AG20443 (cell line): ENCODE results near the gene CEP44.
"Not testable (repeated sequence)": the region's sequence is repeated elsewhere in the genome, so short reads cannot be mapped to it uniquely, and the experiment has no call there.

ENCODE experiments used
- DNase-seq: peaks from one replicate; pipeline ENCODE4 v3.0.0; 2012; ENCODE audit warnings: low spot score, mixed read lengths

The CEP44 gene

DNA sequence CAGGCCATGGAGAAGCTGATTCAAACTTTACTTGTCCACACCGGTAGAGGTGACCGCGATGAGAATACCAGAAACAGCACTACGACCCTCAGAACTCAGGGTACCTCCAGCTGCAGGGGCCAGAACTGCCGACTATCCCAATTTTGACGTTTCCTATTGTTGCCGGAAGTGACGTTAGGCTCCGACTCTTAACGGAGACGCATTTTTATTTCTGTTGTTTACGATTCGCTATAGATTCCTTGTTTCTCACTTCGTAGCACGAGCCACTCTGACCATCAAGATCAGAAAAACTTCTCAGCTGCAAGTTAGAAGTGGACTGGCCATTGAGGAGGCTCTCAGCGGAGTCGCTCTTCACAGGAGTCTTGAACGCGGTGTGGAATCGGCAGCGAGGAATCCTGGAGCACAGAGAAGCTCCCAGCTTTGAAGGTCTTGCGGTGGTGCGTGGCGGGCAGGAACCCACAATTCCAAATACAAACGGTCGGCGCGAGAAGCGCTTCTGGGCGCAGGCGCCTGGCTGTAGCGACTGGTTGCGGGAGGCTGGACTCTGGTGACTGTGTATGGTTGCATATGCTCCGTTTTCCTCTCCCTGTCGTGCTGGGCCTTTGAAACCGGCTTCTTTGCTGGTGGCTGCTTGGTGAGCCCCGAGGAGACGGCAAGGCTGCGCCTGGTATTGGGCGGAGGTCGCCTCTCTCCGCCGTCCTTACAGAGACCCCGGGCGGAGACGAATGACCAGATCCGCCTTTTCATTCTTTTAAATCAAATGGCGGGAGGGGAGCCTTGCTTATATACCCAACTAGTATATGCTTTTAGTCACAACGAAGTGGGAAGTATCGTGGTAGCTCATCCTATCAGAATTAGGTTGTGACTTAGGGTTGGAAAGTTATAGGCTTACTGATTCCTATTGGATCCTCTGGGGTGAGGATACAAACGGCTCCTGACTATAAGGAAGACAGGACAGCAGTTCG is at the start of gene CEP44, which contains the start of gene FBXO8:
Gene CEP44 (plus strand): TSS at position 405 of the 965 bp plus-strand sequence. CDS start 15,211 bp downstream, outside the sequence.
Gene FBXO8 (minus strand): TSS at position 161 of the 965 bp plus-strand sequence. CDS start 20,575 bp downstream, outside the sequence.
- peak; percentile 79 for DNase-seq

- DNase-seq = no peak
These were observed 47.4 kb upstream of the CEP44 start for GRCh38 chr4:174236359-174236758.

- DNase-seq = no peak
These were observed 42.5 kb upstream of the CEP44 start for GRCh38 chr4:174241162-174241561.

- peak; percentile 7 for DNase-seq
These were observed 39.3 kb upstream of the CEP44 start for GRCh38 chr4:174244441-174244840.

DNA sequence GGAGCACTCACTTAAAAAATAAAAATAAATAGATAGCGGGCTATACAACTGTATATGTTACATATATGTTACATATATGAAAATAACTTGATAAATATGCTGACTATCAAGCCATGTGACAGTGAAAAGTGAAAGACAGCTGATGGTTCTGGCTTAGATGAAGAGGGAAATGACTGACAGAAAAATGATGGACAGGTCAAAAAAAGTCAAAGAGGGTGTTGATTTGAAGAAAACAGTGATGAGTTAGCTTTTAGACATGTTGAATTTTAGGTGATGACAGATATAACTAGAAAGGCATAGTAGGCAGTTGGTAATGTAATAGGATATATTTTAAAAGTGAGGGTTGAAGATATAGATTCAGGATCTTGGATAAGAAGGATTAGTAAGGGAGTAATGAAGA is 38.0 kb upstream of the CEP44 start:
- no peak for DNase-seq

DNA sequence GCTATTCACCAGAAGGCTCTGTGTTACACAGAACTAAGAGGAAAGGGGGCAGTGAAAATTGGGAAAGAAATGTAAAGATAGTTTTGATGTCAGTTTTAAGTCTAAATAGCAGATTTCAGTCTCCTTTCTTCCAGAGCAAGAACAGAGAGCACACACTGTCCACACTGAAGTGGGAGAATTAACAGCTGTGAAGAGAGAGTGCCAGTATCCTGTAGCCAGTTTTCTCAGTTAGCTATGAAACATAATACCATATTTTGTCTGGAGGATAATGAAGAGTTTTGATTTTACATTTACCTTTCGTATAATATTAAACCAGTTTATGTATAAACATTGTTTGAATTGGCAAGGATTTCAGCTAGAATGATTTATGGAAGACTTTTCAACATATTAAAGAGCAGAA is 35.3 kb upstream of the CEP44 start:
- no peak for DNase-seq

GRCh38 chr4:174252412-174252811 is 31.3 kb upstream of the CEP44 start:
- DNase-seq = no peak

DNA sequence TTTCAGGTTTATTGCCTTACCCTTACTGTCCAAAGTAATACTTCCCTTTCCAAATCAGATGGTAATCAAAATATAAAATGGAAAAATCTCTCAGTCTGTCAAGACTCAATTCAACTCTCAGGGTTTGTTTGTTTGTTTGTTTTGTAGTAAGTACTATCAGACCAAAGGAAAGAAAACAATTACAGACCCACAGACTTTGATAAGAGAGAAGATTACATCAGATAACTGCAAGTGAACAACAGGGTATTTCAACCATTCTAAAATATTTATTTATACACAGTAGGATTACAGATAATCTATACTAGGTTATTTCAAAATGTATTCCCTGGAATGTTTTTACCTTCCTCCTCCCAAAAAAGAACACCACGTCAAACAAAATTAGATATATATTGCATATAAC is 29.1 kb upstream of the CEP44 start:
- DNase-seq = no peak

DNA sequence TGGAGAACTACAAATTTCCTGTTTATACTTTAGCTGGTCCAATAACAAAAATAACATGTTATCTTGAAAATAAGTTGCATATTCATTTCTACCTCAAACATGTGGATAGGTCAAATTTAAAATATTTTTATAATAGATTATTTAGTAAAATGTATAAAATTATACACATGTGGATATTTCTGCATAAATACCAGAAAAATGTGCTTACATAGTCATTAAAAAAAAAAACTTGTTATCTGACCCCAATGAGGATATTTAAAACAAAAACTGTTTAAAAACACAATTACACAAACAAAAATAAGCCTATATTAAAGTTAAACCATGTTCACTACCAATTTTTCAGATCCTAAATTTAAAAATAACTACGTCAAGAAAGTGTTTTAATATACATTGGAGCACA is 28.3 kb upstream of the CEP44 start:
- no peak for DNase-seq

DNA sequence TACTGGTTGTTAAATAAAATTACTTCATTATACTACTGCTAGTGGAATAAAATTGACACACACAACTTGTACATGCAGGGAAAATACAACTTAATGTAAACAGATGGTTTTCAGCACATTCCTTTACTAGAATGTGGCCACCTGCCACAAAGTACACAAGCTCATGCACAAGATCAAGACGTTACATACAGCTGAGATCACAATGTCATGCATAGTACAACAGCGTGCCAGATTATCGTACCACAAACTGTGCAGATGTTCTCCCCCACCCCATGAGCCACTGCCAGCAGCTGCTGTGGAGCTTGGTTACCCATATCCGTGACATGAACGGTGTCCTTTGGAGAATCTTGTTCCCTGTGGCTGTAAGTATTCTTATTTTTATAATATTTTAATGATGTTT is 27.9 kb upstream of the CEP44 start:
- no peak for DNase-seq

- DNase-seq = peak; percentile 14
These were observed 27.4 kb upstream of the CEP44 start for GRCh38 chr4:174256277-174256713.

DNA sequence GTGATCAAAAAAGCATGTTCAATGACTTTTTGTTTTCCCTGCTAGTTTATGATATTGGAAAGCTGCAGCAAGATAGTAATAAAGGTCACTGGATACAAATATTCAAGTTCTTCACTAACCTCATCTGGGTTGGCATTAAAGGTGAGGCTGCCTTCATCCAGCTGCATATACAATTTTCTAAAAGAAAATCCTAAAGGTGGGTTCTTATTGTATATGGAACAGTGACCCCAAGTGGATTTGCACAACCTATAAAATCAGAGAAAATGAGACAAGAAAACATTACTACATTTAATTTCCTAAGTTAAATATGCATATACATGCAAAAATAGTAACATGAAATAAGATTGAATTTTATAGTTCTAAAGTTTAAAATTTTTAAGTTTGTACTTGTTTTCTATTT is 24.1 kb upstream of the CEP44 start:
- no peak for DNase-seq

DNA sequence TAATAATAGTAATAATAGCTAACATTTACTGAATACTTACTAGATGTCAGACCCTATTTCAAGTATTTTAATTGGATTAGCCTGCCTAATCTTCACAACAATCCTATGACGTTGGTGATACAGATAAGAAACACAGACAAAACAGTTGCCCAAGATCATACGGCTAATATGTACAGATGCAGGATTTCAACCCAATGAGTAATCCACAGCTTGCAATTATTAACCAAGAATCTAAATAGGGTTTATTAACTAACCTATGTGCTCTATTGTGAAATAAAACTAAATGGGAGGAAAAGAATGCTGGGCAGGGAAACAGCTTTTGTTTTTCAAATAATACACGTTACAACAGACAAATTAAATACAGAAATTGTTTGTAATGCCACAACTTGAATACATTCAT is 23.6 kb upstream of the CEP44 start:
- peak; percentile 10 for DNase-seq

DNA sequence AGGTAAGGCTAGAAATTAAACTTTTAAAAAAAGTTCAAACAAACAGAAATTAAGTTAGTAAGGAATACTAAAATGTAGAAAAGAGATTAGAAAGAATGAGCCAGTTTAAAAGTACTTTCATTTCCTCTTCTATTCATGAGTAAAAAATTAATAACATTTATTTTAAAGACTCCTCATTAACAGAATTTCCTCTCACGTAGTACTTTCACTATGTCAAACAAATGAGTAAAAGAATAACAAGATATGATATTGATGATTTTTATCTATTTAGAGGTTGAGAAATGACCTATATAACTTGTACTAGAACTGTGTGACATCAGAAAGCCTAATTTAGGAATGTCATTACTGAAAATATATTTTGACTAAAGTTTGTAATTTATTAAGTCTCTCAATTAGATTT is 22.3 kb upstream of the CEP44 start:
- not testable (repeated sequence) for DNase-seq

GRCh38 chr4:174262624-174263444 is 20.9 kb upstream of the CEP44 start:
- no peak for DNase-seq

DNA sequence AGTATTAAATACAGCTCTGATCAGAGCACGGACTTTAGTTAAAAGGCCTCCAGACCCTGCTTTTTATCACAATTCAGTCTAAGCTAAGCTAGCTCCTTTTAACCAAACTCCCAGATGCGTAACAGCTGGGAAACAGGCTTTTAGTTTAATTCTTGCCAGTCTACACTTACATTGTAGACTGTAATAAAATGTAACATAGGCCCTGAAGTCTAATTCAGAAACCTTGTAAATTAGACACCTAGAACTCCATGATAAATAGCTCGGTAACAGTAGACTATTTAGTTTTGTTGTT is 20.3 kb upstream of the CEP44 start:
- DNase-seq = no peak

GRCh38 chr4:174265916-174266315 is 17.8 kb upstream of the CEP44 start:
- no peak for DNase-seq

DNA sequence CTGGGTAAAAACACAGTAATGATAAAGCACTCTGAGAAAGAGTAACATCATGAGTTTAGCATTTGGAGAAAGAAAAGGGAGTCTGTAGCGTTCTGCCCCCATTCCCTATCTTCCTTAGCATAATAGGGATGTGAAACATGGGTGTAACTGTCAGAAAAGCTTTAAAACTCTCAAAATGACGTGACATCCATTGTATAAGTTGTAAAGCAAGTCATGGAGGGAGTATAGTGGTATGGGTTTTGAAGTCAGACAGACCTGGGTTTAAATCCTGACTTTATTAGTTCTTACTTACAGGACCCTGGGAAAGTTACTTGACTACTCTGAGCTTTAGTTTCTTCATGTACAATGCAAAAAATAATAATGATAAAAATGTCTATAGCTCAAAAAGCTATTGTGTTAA is 17.3 kb upstream of the CEP44 start:
- no peak for DNase-seq

DNA sequence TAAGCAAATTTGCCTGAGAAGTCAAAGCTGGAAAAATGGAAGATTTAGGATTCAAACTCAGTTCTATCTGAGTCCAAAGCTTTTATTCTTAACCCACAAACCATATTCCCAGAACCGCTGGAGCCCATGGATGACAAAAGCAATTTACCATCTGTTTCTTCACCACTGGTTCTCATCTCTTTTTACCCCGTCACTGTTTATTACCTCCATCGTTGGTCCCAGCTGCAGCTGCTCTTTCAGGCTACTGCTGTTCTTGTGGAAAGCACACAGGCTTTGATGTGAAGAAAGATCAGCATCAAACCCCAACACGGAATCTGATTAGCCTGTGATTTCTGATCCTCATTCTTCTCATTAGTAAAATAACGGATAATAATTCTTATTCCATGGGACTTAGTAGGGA is 9.8 kb upstream of the CEP44 start:
- DNase-seq = no peak

GRCh38 chr4:174274436-174274835 is 9.3 kb upstream of the CEP44 start:
- no peak for DNase-seq

DNA sequence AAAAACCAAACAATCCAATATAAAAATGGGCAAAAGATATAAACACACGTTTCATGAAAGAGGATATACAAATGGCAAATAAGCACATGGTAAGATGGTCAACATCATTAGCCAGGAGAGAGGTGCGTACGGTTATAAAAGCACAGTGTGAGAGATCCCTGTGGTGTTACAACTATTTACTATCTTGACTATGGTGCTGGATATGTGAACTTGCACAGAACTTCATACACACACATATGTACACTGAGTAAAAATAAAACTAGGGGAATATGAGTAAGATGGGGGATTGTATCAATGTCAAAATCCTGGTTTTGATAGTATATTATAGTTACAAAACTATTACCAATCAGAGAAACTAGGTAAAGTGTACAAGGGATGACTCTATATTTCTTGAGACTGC is 8.6 kb upstream of the CEP44 start:
- no peak for DNase-seq

DNA sequence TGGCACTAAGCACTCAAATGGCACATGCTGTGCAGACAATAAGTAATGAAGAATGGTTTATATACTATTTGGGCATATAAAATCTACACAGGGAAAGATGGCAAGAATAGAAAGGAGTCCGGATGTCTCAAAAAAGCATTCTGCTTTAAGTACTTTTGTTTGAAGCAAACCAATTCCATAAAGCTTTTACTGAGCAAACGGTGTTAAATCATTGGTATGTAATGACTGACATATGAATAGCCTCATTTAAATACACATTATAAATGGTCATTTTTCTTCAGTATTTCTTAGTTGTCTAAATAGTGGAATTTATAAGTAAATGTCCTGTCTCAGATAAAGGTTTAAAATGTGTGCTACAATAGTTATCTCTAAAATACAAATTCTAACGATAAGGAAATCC is 6.3 kb upstream of the CEP44 start:
- no peak for DNase-seq

DNA sequence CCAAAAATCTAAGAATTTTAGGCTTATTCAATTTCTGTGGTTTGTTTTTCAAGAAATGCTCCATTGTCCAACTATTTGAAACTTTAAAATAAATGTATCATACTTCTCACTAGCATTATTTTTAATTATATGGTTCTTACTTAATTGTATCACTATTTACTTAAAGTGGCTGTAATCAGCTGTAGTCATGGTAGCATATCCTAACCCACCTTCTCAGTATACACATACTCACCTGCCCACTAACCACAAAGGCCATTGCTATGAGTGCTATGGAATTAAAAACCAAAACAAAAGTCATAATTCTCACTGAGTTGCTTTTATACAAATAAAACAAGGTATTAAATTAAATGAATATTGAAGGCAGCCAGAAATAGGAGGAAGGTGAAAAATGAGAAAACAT is 5.2 kb upstream of the CEP44 start:
- DNase-seq = no peak
